ENCODE results near the gene CASP6. TPM values are rescaled to one million over a fixed set of nuclear protein-coding genes. Genes with fewer than 3 reads are reported as not detected.

Gene CASP6
- total RNA-seq, 4 donors from 2014 or later = 16.3 to 26.8 (median 19.2) TPM

GRCh38 chr4:109722357-109722756 is 19.1 kb upstream of the CASP6 start:
- DNase-seq (ENCODE audit: extremely low spot score) = no peak
- no peaks in the 10 kb centered on the region for H3K9me3 ChIP-seq
- intact Hi-C loops (cut with DNase I) = no loop called here

GRCh38 chr4:109721033-109721432 is 17.8 kb upstream of the CASP6 start:
- DNase-seq (ENCODE audit: extremely low spot score) = no peak
- TF ChIP-seq EP300 (IDR thresholded peaks at IDR 0.05) (no peak), CTCF (IDR thresholded peaks at IDR 0.05) (no peak), POLR2A (IDR thresholded peaks at IDR 0.05; ENCODE audit: low read depth) (no peak), POLR2AphosphoS5 (IDR thresholded peaks at IDR 0.05) (no peak)
- no peaks in the 10 kb centered on the region for H3K9me3 ChIP-seq
- intact Hi-C loops (cut with DNase I) = no loop called here
- no peaks in the 10 kb centered on the region for H3K4me1 ChIP-seq
- no peaks in the 10 kb centered on the region for H3K27me3 ChIP-seq
- H3K36me3 ChIP-seq = peaks cover 0 to 15% (median 10%) of the 10 kb centered on the region in 4 donors
- no peak overlapping the region for H3K4me3 ChIP-seq
- WGBS = 94% methylated on average over 7 of the region's 7 CpGs
- no peak overlapping the region for H3K27ac ChIP-seq (replicated peaks in 1 of 4)

More at GRCh38 chr4:109722357-109722756, 19.1 kb upstream of the CASP6 start:
- H3K27me3 ChIP-seq = no peaks in the 10 kb centered on the region
- TF ChIP-seq CTCF (IDR thresholded peaks at IDR 0.05) = no peak
- TF ChIP-seq EP300 (IDR thresholded peaks at IDR 0.05) = no peak
- no peak for TF ChIP-seq POLR2AphosphoS5 (IDR thresholded peaks at IDR 0.05)
- no peak for TF ChIP-seq POLR2A (IDR thresholded peaks at IDR 0.05; ENCODE audit: low read depth)
- no peak overlapping the region for H3K4me3 ChIP-seq
- H3K36me3 ChIP-seq = peaks cover 0 to 2% (median under 1%) of the 10 kb centered on the region in 4 donors
- no peaks in the 10 kb centered on the region for H3K4me1 ChIP-seq
- no peak overlapping the region for H3K27ac ChIP-seq (replicated peaks in 1 of 4)

- Histone ChIP-seq H3K4me3 (no peak overlapping the region), H3K36me3 (peaks cover 0 to 29% (median 16%) of the 10 kb centered on the region in 4 donors), H3K27ac (replicated peaks in 1 of 4) (no peak overlapping the region), H3K27me3 (no peaks in the 10 kb centered on the region), H3K4me1 (no peaks in the 10 kb centered on the region), H3K9me3 (no peaks in the 10 kb centered on the region)
- WGBS = 95% methylated on average over 4 of the region's 4 CpGs
- TF ChIP-seq POLR2A (IDR thresholded peaks at IDR 0.05; ENCODE audit: low read depth) = no peak
- no peak for TF ChIP-seq POLR2AphosphoS5 (IDR thresholded peaks at IDR 0.05)
- no peak for TF ChIP-seq CTCF (IDR thresholded peaks at IDR 0.05)
- TF ChIP-seq EP300 (IDR thresholded peaks at IDR 0.05) = no peak
- intact Hi-C loops (cut with DNase I) = no loop called here
- no peak for DNase-seq (ENCODE audit: extremely low spot score)
Observed at GRCh38 chr4:109719604-109720003, 16.4 kb upstream of the CASP6 start.

GRCh38 chr4:109718759-109719158 is 15.5 kb upstream of the CASP6 start:
- 90% methylated on average over 1 of the region's 1 CpG for WGBS
- no peaks in the 10 kb centered on the region for H3K27me3 ChIP-seq
- H3K9me3 ChIP-seq = no peaks in the 10 kb centered on the region
- H3K4me3 ChIP-seq = no peak overlapping the region
- no peak overlapping the region for H3K27ac ChIP-seq (replicated peaks in 1 of 4)
- intact Hi-C loops (cut with DNase I) = no loop called here
- no peak for TF ChIP-seq EP300 (IDR thresholded peaks at IDR 0.05)
- no peak for TF ChIP-seq CTCF (IDR thresholded peaks at IDR 0.05)
- no peak for TF ChIP-seq POLR2A (IDR thresholded peaks at IDR 0.05; ENCODE audit: low read depth)
- no peak for TF ChIP-seq POLR2AphosphoS5 (IDR thresholded peaks at IDR 0.05)
- no peaks in the 10 kb centered on the region for H3K4me1 ChIP-seq
- H3K36me3 ChIP-seq = peaks cover 0 to 37% (median 19%) of the 10 kb centered on the region in 4 donors
- DNase-seq (ENCODE audit: extremely low spot score) = no peak

- DNase-seq (ENCODE audit: extremely low spot score) = no peak
- 95% methylated on average over 3 of the region's 3 CpGs for WGBS
- Histone ChIP-seq H3K9me3 (no peaks in the 10 kb centered on the region), H3K27ac (replicated peaks in 1 of 4) (no peak overlapping the region), H3K4me1 (no peaks in the 10 kb centered on the region), H3K36me3 (peaks cover 0 to 59% (median 30%) of the 10 kb centered on the region in 4 donors), H3K4me3 (no peak overlapping the region), H3K27me3 (no peaks in the 10 kb centered on the region)
- TF ChIP-seq POLR2AphosphoS5 (IDR thresholded peaks at IDR 0.05) (no peak), EP300 (IDR thresholded peaks at IDR 0.05) (no peak), CTCF (IDR thresholded peaks at IDR 0.05) (no peak), POLR2A (IDR thresholded peaks at IDR 0.05; ENCODE audit: low read depth) (no peak)
- intact Hi-C loops (cut with DNase I) = no loop called here
Observed at GRCh38 chr4:109713500-109713899, 10.3 kb upstream of the CASP6 start.

Measured in esophagus muscularis mucosa (tissue), 4 donors.